ENCODE data around the gene SAMD1. TPM values are rescaled to one million over a fixed set of nuclear protein-coding genes. Genes with fewer than 3 reads are reported as not detected.

Gene SAMD1
- total RNA-seq, result 10 to 100 TPM; 30.5 to 55.5 (median 38.3) TPM
- 10 to 100 TPM; 26.7 to 62.6 TPM for polyA plus RNA-seq
- long read RNA-seq, donor 1, transcript SAMD1-202 (5 exons, 2,164 nt), result major isoform, 13 of 26 reads
- long read RNA-seq, donor 1, partial matches to known transcripts, result 1 of 26 reads
- long read RNA-seq, donor 1, other reads (novel, unspliced or antisense), result 12 of 26 reads
- long read RNA-seq, donor 2, partial matches to known transcripts, result 3 of 8 reads
- long read RNA-seq, donor 2, other reads (novel, unspliced or antisense), result 3 of 8 reads
- long read RNA-seq, donor 3, transcript SAMD1-202 (5 exons, 2,164 nt), result major isoform, 22 of 44 reads
- long read RNA-seq, donor 3, partial matches to known transcripts, result 6 of 44 reads
- long read RNA-seq, donor 3, other reads (novel, unspliced or antisense), result 16 of 44 reads

DNA sequence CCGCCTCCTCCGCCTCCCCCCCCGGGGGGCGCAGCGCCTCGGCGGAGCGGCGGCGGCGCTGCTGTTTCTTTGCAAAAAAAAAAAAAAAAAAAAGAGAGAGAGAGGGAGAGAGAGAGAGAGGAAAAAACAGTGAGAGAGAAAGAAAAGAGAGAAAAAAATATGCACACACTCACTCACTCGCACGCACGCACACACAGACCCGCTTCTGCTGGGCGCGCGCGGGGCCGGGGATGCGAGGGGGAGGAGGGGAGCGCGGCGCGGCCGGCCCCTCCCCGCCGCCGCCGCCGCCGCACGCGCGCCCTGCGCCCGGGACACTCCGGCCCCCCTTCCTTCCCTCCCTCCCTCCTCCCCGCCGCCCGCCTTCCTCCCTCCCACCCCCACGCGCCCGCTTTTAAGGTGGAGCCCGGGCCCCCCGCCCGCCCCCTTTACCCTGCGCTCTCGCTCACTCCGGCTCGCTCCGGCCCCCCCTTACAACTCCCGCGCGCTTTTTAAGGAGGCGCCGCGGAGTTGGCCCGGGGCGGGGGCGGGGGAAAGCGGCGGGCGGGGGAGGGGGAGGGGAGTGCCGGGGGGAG lies at the start of gene SAMD1:
SAMD1 (minus strand) TSS at position 243 of the 572 bp plus-strand sequence.
- H3K36me3 ChIP-seq, result peaks cover 0 to 29% (median 19%) of the 10 kb centered on the region in 9 donors
- peak; percentile 67 to 74 (median 72) for ATAC-seq
- WGBS, 4 donors, result 1 to 2% (median 1%) methylated on average over 24 to 57 of the region's 65 CpGs
- TF ChIP-seq, protein P1, sequence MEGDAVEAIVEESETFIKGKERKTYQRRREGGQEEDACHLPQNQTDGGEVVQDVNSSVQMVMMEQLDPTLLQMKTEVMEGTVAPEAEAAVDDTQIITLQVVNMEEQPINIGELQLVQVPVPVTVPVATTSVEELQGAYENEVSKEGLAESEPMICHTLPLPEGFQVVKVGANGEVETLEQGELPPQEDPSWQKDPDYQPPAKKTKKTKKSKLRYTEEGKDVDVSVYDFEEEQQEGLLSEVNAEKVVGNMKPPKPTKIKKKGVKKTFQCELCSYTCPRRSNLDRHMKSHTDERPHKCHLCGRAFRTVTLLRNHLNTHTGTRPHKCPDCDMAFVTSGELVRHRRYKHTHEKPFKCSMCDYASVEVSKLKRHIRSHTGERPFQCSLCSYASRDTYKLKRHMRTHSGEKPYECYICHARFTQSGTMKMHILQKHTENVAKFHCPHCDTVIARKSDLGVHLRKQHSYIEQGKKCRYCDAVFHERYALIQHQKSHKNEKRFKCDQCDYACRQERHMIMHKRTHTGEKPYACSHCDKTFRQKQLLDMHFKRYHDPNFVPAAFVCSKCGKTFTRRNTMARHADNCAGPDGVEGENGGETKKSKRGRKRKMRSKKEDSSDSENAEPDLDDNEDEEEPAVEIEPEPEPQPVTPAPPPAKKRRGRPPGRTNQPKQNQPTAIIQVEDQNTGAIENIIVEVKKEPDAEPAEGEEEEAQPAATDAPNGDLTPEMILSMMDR (IDR thresholded peaks at IDR 0.05), result no peak
- TF ChIP-seq POLR2A (IDR thresholded peaks at IDR 0.05), result no peak
- no peaks in the 10 kb centered on the region for H3K27me3 ChIP-seq
- peak within 1 kb of the TSS; percentile 89 to 99 (median 96) for H3K27ac ChIP-seq
- H3K4me3 ChIP-seq, result peak within 1 kb of the TSS; percentile 61 to 96 (median 88)
- intact Hi-C loops (cut with DNase I), result loop anchor here in 1 of 10 donors (1.0 kb wide), 1 partner anchor 47 kb away; no protein-coding TSS in a partner anchor
- peaks cover 0 to 13% (median 7%) of the 10 kb centered on the region in 12 donors for H3K9me3 ChIP-seq
- DNase-seq, result peak; percentile 94 to 97 (median 94)
- peaks cover 0 to 19% (median 12%) of the 10 kb centered on the region in 12 donors for H3K4me1 ChIP-seq

DNA sequence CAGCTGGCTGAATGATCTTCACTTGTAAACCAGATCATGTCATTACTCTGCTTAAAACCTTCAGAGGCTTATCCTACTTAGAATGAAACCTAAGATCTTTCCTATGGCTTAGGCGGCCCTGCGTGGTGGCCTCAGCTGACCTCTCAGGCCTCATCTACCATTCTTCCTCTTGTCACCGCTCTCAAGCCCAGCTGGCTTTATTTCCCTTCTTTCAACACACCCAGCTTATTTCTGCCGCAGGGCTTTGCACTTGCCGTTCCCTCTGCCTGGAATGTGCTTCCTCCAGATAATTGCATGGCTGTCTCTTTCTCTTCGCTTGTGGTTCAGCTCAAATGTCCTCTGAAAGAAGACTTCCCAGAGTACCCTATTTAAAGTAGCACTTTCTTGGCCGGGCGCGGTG lies 49.4 kb upstream of the SAMD1 start:
- intact Hi-C loops (cut with DNase I), result loop anchor here in 8 of 10 donors (5.0 to 10.0 kb wide), 10 partner anchors 55 to 355 kb away; partner anchors contain the start of genes PTGER1 (in 4 of the 8), GIPC1 (in 1 of the 8) and MISP3 (in 1 of the 8)
- ATAC-seq, result no peak
- Histone ChIP-seq H3K4me1 (peaks cover 0 to 48% (median 28%) of the 10 kb centered on the region in 12 donors), H3K27me3 (no peaks in the 10 kb centered on the region), H3K36me3 (no peaks in the 10 kb centered on the region), H3K4me3 (no peak overlapping the region), H3K9me3 (no peaks in the 10 kb centered on the region), H3K27ac (peak overlapping the region in 6 of 12 donors; percentile 24 to 96 (median 64))
- TF ChIP-seq POLR2A (IDR thresholded peaks at IDR 0.05), result no peak
- TF ChIP-seq, protein P1 (IDR thresholded peaks at IDR 0.05), result no peak
- peak in 3 of 5 donors; percentile 38 to 67 (median 48) for DNase-seq
- WGBS, 4 donors, result 52 to 76% (median 59%) methylated on average over 9 of the region's 9 CpGs

DNA sequence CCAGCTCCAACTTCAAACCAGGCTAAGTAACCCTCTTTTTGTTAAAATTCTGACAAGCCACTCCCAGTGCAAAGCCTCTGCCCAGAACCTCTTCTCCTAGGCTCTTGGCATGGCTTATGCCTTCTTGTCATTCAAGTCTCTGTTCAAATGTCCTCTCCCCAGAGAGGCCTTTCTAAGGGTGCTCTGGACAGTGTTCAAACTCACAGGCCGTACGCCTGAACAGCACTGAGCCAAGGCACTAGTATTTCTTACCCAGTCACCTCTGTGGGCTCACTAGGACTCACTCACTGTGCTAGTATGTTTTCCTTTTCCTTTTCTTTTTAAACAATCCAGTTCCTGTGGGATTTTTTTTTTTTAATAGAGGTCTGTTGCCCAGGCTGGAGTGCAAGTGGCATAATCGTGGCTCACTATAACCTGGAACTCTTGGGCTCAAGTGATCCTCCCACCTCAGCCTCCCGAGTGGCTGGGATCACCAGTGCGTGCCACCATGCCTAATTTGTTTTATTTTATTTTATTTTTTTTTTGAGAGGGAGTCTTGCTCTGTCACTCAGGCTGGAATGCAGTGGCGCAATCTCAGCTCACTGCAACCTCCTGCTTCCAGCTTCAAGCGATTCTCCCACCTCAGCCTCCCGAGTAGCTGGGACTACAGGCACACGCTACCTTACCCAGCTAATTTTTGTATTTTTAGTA lies 48.2 kb upstream of the SAMD1 start:
- Histone ChIP-seq H3K27me3 (no peaks in the 10 kb centered on the region), H3K4me1 (peaks cover 0 to 47% (median 28%) of the 10 kb centered on the region in 12 donors), H3K27ac (peak overlapping the region; percentile 6 to 97 (median 93)), H3K4me3 (no peak overlapping the region), H3K9me3 (no peaks in the 10 kb centered on the region), H3K36me3 (no peaks in the 10 kb centered on the region)
- DNase-seq (peak in 1 of 5 donors; percentile 67), ATAC-seq (peak in 2 of 4 donors; percentile 10 to 19)
- 73 to 76% (median 74%) methylated on average over 9 of the region's 9 CpGs for WGBS, 4 donors
- TF ChIP-seq, protein P1 (IDR thresholded peaks at IDR 0.05), result no peak
- no peak for TF ChIP-seq POLR2A (IDR thresholded peaks at IDR 0.05)
- intact Hi-C loops (cut with DNase I), result loop anchor here in 3 of 10 donors (5.0 to 10.0 kb wide), 5 partner anchors 66 to 356 kb away; partner anchors contain the start of genes GIPC1 (in 1 of the 3), MISP3 (in 1 of the 3) and PTGER1 (in 1 of the 3)
